ENCODE results near the gene FHL2.

FHL2 gene

GRCh38 chr2:105396254-105397024 is 2.4 kb downstream of the FHL2 start:
- DNase-seq = no peak

- DNase-seq = no peak
Observed at GRCh38 chr2:105395691-105396090, 3.2 kb downstream of the FHL2 start.

- DNase-seq = no peak
Observed at GRCh38 chr2:105394951-105395611, 3.8 kb downstream of the FHL2 start.

- DNase-seq = no peak
Observed at GRCh38 chr2:105393373-105394055, 5.3 kb downstream of the FHL2 start.

- DNase-seq = no peak
Observed at GRCh38 chr2:105391763-105392662, 6.8 kb downstream of the FHL2 start.

- no peak for DNase-seq
Observed at GRCh38 chr2:105391058-105391627, 7.7 kb downstream of the FHL2 start.

GRCh38 chr2:105390454-105390853 is 8.4 kb downstream of the FHL2 start:
- no peak for DNase-seq

- no peak for DNase-seq
Observed at GRCh38 chr2:105388971-105389381, 9.9 kb downstream of the FHL2 start.

- DNase-seq = no peak
Observed at GRCh38 chr2:105387225-105387624, 11.6 kb downstream of the FHL2 start.

GRCh38 chr2:105385731-105386540 is 12.9 kb downstream of the FHL2 start:
- no peak for DNase-seq

- DNase-seq = no peak
Observed at GRCh38 chr2:105384861-105385260, 14.0 kb downstream of the FHL2 start.

- DNase-seq = no peak
Observed at GRCh38 chr2:105384216-105384615, 14.6 kb downstream of the FHL2 start.

GRCh38 chr2:105383432-105384166 is 15.3 kb downstream of the FHL2 start:
- DNase-seq = no peak

GRCh38 chr2:105382177-105382576 is 16.7 kb downstream of the FHL2 start:
- no peak for DNase-seq

- DNase-seq = no peak
Observed at GRCh38 chr2:105381101-105381668, 17.7 kb downstream of the FHL2 start.

- DNase-seq = no peak
Observed at GRCh38 chr2:105380432-105381100, 18.3 kb downstream of the FHL2 start.

- DNase-seq = no peak
Observed at GRCh38 chr2:105379741-105380186, 19.1 kb downstream of the FHL2 start.

GRCh38 chr2:105378921-105379383 is 19.9 kb downstream of the FHL2 start:
- DNase-seq = no peak

GRCh38 chr2:105378276-105378840 is 20.5 kb downstream of the FHL2 start:
- DNase-seq = no peak

All from NCI-H510A (cell line).